T-helper 22 cell (primary cell): ENCODE results near the gene SCOC.
"Not testable (repeated sequence)": the region's sequence is repeated elsewhere in the genome, so short reads cannot be mapped to it uniquely, and the experiment has no call there.

ENCODE experiments used
- DNase-seq: peaks from one replicate; pipeline ENCODE4 v3.0.0-alpha.2; 2020; ENCODE audit warnings: low read depth

SCOC gene

DNA sequence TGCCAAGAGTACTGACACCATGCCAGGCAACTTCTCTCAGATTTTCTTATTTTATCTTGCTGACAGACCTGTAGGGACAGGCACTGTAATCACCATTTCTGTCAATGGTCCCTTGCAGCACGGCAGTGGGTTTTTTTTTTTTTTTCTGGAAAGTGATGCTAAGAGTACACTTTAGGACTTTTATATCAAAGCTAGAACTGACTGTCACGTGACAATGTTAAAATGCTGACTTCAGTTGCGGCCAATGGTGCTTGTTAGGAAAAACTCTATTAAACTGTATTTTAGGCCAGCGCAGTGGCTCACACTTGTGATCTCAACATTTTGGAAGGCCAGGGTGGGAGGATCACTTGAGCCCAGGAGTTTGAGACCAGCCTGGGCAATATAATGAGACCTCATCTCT, 12.3 kb upstream of the SCOC start:
- no peak for DNase-seq

GRCh38 chr4:140363051-140363450, 10.4 kb upstream of the SCOC start:
- DNase-seq, result no peak

DNA sequence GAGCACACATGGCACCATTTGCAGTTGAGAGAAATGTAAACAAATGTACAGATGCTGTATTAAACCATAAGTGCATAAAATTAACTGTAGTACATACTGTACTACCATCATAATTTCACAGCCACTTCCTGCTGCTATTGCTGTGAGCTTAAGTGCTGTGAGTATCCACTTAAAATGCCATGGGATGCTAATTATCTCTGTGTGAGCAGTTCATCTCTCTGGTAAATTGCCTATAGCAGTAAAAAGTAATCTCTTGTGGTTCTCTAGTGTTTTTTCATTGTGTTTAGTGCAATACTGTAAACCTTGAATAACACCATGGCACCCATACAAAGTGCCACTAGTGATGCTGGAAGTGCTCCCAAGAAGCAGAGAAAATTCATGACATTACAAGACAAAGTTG, 9.9 kb upstream of the SCOC start:
- no peak for DNase-seq

- DNase-seq, result no peak
These were observed 5.7 kb upstream of the SCOC start for GRCh38 chr4:140367738-140368137.

- DNase-seq, result no peak
These were observed 4.8 kb upstream of the SCOC start for GRCh38 chr4:140368686-140369085.

GRCh38 chr4:140372751-140373327, 607 bp upstream of the SCOC start:
- peak; percentile 4 for DNase-seq

GRCh38 chr4:140374130-140374477, 658 bp downstream of the SCOC start:
- DNase-seq, result no peak

DNA sequence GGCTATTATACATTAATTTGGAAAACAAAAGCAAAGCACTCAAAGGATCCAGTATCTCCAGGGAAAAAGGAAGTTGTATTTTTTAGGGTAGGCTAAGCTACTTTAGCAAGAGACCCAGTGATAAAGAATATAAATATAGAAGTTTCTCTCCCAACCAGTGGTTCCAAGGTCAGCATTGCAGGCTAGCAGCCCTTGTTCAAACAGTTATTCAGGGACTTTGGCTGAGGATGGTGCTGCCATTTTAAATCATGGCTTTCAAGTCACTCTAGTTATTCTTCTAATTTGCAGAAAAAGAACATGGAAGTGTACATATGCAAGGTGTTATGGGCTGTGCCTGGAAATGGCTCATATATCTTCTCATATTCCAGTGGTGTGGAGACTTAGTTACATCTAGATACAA, 9.3 kb downstream of the SCOC start:
- DNase-seq, result no peak

- no peak for DNase-seq
These were observed 14.6 kb downstream of the SCOC start for GRCh38 chr4:140388015-140388414.

DNA sequence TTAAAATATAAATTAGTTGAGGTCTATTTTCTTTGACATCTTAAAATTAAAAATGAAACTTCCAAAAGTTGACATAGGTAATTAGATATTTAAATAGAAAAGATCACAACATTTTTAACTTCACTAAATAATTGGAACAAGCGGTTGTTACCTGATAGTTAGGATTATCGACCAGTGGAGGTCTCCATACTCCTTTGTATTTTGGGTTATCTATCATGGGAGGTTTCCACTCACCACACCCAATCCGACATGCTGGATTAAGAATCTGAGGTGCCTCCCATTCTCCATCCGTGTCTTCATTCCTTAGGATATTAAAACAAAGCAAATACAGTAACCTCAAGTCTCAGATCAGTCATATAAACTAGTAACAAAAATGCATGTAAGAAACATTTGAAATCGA, 22.2 kb downstream of the SCOC start:
- no peak for DNase-seq

DNA sequence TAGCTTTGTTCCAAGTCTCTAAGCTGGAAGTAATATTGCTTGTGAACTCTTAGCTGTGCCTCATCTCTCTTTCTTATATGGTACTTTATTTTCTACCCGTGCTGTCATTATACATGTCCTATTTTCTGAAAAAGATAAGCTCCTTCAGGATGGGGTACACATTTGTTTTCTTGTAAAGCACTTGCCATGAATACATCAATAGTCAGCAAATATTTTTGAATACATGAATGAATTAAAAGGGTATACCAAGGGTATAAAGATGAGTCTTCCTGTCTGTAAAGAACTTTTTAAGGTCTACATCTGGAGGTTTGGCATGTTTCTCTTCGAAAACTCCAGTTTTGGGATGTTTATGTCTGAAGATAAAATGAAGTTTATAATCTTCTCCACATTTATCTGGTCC, 26.7 kb downstream of the SCOC start:
- DNase-seq, result no peak

DNA sequence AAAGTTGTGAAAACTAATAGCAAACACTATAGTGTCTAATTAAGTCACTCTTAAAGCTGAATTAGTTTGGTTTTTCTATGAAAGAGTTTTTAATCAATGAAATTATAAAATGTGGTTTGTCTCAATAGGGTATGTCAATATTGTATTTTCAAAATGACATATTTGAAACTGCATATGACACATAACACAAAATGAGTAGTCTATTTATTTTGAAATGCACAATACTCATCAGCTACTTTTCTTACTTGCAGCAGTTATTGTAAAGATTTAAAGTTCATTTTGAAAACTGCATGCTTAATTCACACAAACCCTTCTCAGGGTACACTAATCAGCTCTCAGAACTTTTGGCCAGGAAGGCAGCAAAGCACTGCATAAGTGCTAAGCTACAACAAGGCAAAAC, 32.8 kb downstream of the SCOC start:
- DNase-seq, result no peak

DNA sequence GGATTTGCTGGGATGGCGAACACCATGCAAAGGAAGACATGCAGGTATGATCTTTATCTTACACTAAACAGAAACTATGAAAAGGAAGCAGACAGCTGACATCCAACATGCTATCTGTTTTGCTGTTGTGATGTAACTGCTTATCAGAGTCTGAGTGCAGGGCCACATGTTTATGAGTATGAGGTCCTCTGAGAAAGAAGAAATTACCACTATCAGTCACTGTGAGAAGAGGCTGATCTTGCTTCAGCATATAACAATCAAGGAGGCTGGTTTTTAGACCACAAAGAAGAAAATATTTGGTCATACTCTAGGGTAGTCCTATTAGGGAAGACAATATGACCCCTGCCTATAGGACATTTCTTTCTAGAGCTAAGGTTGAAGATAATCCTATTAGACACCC, 35.5 kb downstream of the SCOC start:
- no peak for DNase-seq

DNA sequence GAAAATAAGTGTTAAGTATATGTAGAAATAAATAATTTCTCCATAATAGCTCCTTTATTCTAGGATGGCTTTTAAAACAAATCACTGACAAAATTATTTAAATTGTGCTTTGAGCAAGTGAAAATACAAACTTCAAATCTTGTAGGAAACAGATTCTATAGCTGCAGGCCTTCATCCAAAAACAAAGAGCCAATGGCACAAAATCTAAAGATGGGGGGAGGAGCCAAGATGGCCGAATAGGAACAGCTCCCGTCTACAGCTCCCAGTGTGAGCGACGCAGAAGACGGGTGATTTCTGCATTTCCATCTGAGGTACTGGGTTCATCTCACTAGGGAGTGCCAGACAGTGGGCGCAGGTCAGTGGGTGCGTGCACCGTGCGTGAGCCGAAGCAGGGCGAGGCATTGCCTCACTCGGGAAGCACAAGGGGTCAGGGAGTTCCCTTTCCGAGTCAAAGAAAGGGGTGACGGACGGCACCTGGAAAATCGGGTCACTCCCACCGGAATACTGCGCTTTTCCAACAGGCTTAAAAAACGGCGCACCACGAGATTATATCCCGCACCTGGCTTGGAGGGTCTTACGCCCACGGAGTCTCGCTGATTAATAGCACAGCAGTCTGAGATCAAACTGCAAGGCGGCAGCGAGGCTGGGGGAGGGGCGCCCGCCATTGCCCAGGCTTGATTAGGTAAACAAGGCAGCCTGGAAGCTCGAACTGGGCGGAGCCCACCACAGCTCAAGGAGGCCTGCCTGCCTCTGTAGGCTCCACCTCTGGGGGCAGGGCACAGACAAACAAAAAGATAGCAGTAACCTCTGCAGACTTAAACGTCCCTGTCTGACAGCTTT, 39.9 kb downstream of the SCOC start:
- not testable (repeated sequence) for DNase-seq

DNA sequence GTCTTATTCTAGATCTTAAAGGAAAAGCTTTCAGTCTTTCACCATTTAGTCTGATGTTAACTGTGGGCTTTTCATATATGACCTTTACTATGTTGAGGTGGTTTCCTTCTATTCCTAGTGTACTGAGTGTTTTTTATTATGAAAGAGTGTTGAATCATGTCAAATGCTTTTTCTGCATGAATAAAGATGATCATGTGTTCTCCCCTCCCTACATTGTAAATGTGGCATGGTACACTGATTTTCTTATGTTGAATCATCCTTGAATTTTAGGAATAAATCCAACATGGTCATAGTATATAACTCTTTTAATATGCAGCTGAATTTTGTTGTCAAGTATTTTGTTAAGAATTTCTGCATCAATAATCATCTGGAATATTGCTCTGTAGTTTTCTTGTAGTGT, 49.7 kb downstream of the SCOC start:
- no peak for DNase-seq

DNA sequence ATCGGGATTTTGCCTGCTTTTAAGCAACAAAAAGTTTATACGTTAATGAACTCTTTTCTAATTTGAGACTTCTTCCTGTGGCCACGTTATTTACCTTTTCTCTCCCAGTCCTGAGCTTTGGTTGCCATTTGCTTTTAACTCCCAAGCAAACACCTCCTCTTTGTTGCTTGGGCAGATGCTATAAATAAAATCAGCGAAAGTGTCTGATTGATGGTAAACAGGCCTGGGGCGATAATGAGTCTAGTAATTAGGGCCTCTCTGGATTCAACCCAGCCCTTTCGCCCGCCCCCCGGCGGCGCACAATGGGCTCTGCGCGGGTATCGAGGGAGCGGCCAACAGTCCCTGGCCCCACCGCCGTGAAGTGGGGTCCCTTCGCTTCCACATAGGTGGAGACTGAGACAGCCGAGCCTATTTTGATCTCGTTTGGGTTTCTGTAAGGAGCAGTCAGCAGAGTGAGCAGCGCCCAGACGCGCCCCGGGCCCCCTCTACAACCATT, 53.2 kb downstream of the SCOC start:
- no peak for DNase-seq

- DNase-seq, result no peak
These were observed 53.9 kb downstream of the SCOC start, which contains the start of gene CLGN for GRCh38 chr4:140427106-140427918. TSS of gene CLGN (minus strand) at chr4:140427648. CDS start at chr4:140413078, 14,570 bp downstream.

GRCh38 chr4:140427919-140428471, 54.5 kb downstream of the SCOC start:
- DNase-seq, result no peak
